Activated T-helper 1 cell treated with anti-CD3 and anti-CD28 coated beads, Interleukin-12 subunit alpha, Interleukin-12 subunit beta, Interleukin-2, Interleukin-4 antibody, amounts not matched to agents 30 ng/mL and 10 ng/mL and 1 ng/mL, durations not matched to agents 14 hours and 24 hours and 36 hours (primary cell): ENCODE measurements around the gene SUN3. TPM values are rescaled to one million over a fixed set of nuclear protein-coding genes. Genes with fewer than 3 reads are reported as not detected.

Experiments
- DNase-seq: peaks from one replicate; pipeline ENCODE4 v3.0.0; 2021; ENCODE audit warnings: low spot score
- H3K27ac Mint-ChIP-seq: one replicate; pipeline ENCODE4 v1.8.0; 2021; ENCODE audit warnings: mild to moderate bottlenecking, mixed read lengths
- H3K27me3 Mint-ChIP-seq: one replicate; pipeline ENCODE4 v1.8.0; 2022; ENCODE audit warnings: mild to moderate bottlenecking, moderate library complexity, mixed read lengths; ENCODE audit not compliant: insufficient read depth
- H3K36me3 Mint-ChIP-seq: one replicate; pipeline ENCODE4 v1.8.0; 2021; ENCODE audit warnings: low read depth, mixed read lengths
- H3K4me1 Mint-ChIP-seq: one replicate; pipeline ENCODE4 v1.8.0; 2021; ENCODE audit warnings: low read depth, mixed read lengths
- H3K4me3 Mint-ChIP-seq: one replicate; pipeline ENCODE4 v1.8.0; 2021; ENCODE audit warnings: mild to moderate bottlenecking, moderate library complexity, mixed read lengths
- H3K9me3 Mint-ChIP-seq: one replicate; pipeline ENCODE4 v1.8.0; 2021; ENCODE audit warnings: mixed read lengths
- intact Hi-C: fragments of 100-400 bp; cut with micrococcal nuclease; formaldehyde crosslinking; loops from one replicate; pipeline ENCODE4 v1.15.1; 2024
- total RNA-seq: library from RNA; stranded (reverse); gene quantifications from 2 replicates; pipeline ENCODE4 v1.2.3, GENCODE V29; 2022

SUN3 gene
- total RNA-seq, 1 donor from 2014 or later, result not detected

DNA sequence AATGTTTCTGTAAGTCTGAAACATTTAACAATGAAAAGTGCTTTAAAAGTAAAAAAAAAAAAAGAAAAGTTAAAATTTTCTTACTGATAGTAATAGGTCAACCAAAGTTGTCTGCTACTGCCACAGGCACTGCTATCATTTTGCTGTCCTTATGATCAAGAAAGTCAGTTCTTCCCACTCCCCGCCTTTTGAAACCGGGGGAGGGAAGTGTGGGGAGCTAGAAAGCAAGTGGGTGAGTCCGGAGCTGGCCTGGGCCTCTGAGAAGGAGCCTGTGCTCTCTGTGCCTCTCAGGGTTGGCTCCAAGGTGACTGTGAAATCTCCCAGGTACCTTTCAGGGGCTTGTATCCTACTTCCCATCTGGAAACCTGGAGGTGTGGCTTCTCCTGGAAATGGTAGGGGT lies 13.7 kb upstream of the SUN3 start:
- intact Hi-C loops, result no loop called here

DNA sequence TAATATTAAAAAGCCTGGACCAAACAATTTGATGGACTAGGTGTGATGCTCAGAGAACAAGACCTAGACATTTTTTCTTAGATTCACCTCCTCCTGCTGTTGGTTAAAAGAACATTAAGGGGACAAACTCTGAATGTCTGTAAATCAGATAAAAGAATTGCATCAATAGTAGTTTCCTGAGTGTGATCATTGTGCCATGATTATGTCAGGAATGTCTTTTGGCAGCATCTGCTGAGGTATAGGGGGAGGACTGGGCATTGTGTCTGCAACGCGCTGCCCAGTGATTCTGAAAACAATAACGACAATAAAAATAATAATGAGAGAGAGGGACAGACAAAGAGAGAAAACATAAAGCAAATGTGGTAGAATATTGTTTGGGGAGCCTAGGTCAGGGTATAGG lies 13.3 kb upstream of the SUN3 start:
- DNase-seq, result no peak
- Mint-ChIP-seq H3K27ac (no peak overlapping the region), H3K4me1 (peaks cover 49% of the 10 kb centered on the region), H3K9me3 (no peaks in the 10 kb centered on the region), H3K4me3 (no peak overlapping the region), H3K36me3 (no peaks in the 10 kb centered on the region), H3K27me3 (peaks cover 16% of the 10 kb centered on the region)
- intact Hi-C loops, result no loop called here

More for the DNA sequence above, 13.7 kb upstream of the SUN3 start:
- Mint-ChIP-seq H3K4me1 (peaks cover 49% of the 10 kb centered on the region), H3K27me3 (peaks cover 13% of the 10 kb centered on the region), H3K9me3 (no peaks in the 10 kb centered on the region), H3K27ac (no peak overlapping the region), H3K36me3 (no peaks in the 10 kb centered on the region), H3K4me3 (no peak overlapping the region)
- DNase-seq, result no peak

DNA sequence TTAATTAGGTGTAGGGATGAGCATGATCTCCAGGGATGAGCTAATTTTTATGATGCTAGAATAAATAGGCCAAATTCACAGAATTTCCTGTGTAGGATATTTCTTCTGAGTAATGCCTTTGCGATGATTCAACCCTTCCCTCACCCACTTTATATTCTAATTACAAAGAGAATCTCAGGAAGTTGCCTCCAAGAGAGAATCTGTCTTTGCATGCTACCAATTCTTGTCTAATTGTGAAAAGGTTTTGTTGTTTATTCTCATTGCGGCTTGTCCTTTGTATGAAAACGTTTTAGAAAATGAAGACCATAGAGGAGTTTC lies 12.7 kb upstream of the SUN3 start:
- H3K4me1 Mint-ChIP-seq, result peaks cover 48% of the 10 kb centered on the region
- DNase-seq, result no peak
- H3K27me3 Mint-ChIP-seq, result peaks cover 22% of the 10 kb centered on the region
- no peaks in the 10 kb centered on the region for H3K9me3 Mint-ChIP-seq
- H3K36me3 Mint-ChIP-seq, result no peaks in the 10 kb centered on the region
- intact Hi-C loops, result loop anchor here (1.0 kb wide), 1 partner anchor 44 kb away; no protein-coding TSS in a partner anchor
- peak overlapping the region; percentile 36 for H3K27ac Mint-ChIP-seq
- no peak overlapping the region for H3K4me3 Mint-ChIP-seq

DNA sequence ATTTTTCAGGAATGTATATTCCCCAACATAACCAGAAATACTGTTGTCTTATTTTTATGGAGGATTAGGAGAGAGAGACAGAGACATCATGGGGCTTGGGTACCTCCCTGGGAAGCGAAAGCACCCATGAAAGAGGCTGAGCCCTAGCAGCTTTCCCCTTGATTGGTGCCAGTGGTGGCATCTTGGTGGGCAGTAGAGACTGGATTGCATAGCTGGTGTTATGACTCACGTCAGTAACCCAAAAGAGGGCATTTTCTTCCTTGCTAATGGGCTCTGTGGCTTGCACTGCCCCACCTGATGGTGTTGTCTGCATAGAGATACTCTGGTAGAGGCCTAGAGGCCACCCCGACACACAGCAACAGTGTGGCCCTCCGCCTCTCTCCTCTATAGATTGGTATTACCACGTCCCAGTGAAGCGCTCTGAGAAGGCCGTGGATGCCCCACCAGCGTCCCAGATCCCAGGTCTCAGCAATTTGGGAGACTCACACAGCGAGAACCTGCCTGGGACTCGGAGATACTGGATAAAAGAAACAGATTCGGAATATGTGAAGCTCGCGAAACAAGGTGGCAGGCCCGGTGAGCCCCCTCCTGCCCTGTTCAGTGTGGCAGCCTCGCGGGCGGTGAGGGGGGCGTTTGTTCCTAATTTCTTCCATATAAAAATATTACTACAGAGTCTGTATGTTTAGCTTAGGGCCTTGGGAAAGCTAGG lies 12.2 kb upstream of the SUN3 start:
- Mint-ChIP-seq H3K27ac (no peak overlapping the region), H3K36me3 (no peaks in the 10 kb centered on the region), H3K9me3 (no peaks in the 10 kb centered on the region), H3K4me1 (peaks cover 45% of the 10 kb centered on the region), H3K4me3 (peak overlapping the region; percentile 8), H3K27me3 (peaks cover 23% of the 10 kb centered on the region)
- intact Hi-C loops, result loop anchor here (1.0 kb wide), 1 partner anchor 44 kb away; no protein-coding TSS in a partner anchor
- no peak for DNase-seq

DNA sequence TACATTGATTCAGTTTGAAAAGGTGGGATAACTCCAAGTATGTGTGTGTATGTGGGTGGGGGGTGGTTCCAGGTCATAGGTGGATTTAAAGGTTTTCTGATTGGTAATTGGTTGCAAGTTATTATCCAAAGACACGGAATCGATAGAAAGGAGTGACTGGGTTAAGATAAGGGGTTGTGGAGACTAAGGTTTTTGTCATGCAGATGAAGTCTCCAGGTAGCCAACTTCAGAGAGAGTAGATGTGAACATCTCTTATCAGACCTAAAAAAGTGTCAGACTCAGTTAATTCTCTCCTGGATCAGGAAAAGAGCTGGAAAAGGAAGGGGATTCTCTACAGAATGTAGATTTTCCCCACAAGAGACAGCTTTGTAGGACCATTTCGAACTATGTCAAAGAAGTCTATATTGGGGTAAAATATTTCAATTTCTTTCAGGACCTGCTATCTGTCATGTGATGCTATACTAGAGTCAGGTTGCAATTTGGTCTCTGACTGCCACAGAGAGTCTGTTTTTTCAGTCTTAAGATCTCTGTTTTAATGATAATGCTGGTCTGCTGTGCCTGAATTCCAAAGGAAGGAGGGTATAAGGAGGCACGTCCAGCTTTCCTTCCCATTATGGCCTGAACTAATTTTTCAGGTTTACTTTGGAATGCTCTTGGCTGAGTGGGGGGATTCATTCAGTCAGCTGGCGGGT lies 10.1 kb upstream of the SUN3 start:
- H3K27me3 Mint-ChIP-seq, result peaks cover 38% of the 10 kb centered on the region
- intact Hi-C loops, result no loop called here
- H3K4me1 Mint-ChIP-seq, result peaks cover 37% of the 10 kb centered on the region
- no peak overlapping the region for H3K27ac Mint-ChIP-seq
- H3K4me3 Mint-ChIP-seq, result no peak overlapping the region
- H3K9me3 Mint-ChIP-seq, result no peaks in the 10 kb centered on the region
- no peaks in the 10 kb centered on the region for H3K36me3 Mint-ChIP-seq
- DNase-seq, result no peak

DNA sequence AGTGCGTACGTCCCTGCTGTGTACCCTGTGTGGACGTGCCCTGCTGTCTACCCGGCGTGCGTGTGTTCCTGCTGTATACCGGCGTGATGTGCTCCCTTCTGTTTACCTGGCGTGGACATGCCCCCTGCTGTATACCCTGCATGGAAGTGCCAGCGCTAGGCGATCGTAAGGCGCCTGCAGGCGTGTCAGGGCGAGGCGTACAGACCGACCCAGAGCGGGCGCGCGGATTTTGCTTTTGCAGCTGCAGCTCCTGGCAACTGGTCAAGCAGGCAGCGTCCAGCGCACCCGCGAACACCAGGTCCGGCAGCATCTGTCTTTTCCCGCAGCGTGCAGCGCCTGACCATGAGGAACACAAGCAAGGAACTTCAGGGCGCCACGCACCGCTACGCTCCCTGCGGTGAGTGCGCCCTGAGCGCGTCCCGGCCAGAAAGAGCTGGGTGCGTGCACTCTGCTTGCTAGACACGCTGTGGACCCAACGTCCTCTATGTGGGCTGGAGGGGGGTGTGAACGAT lies 7.1 kb upstream of the SUN3 start:
- Mint-ChIP-seq H3K9me3 (no peaks in the 10 kb centered on the region), H3K36me3 (no peaks in the 10 kb centered on the region), H3K4me1 (peaks cover 17% of the 10 kb centered on the region), H3K27me3 (peaks cover 52% of the 10 kb centered on the region), H3K4me3 (peak overlapping the region; percentile 81), H3K27ac (peak overlapping the region; percentile 70)
- DNase-seq, result no peak
- intact Hi-C loops, result loop anchor here (1.0 to 2.0 kb wide), 5 partner anchors 45 to 74 kb away; partner anchors contain the start of gene HUS1

DNA sequence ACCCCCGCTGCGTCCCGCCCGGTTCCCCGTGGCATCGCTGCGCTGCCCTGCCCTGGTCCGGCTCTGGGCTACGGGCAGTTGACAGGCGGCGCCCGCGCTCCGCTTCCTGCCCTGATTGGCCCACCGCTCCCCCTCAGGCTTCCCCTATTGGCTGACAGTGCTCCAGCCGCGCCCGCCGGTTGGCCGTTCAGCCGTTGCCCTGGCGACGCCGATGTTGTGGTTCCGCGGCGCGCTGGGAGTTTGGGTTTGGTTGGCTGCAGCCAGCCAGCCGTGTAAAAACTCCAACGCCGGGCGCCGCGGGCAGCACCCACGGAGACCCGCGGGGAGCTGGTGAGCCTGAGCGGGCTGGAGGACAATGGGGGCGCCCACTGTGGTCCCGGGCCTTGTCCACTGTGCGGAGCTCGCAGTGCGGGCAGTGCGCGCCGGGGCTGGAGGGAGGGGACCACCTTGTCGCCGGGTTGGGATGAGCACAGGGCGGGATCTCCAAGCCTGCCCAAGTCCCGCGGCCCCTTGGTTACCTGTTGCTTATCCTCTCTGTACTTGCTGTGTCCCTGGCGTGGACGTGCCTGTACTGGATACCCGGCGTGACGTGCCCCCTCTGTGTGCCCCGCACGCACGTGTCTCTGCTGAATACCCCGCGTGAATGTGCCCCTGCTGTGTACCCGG lies 6.5 kb upstream of the SUN3 start, which contains the start of gene C7orf57:
C7orf57 (plus strand) TSS at position 243 of the 666 bp plus-strand sequence. CDS start 766 bp downstream, outside the sequence.
- intact Hi-C loops, result loop anchor here (1.0 to 2.0 kb wide), 5 partner anchors 44 to 75 kb away; partner anchors contain the start of gene HUS1
- H3K4me3 Mint-ChIP-seq, result peak within 1 kb of the TSS; percentile 81

DNA sequence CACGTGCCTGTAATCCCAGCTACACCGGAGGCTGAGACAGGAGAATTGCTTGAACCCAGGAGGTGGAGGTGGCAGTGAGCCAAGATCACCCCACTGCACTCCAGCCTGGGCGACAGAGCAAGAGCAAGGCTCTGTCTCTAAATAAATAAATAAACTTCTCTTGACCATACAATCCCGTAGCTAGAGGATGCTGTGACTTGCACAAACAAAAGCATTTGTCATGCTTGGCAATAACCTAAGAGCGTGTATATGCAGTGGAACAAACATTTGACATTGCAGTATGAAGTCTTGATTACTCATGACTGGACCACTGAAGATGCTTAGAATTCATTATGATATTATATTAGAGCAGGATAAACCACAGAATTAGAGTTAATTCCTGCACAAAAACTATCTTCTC lies 5.0 kb upstream of the SUN3 start:
- no peaks in the 10 kb centered on the region for H3K36me3 Mint-ChIP-seq
- no peak overlapping the region for H3K27ac Mint-ChIP-seq
- no peaks in the 10 kb centered on the region for H3K9me3 Mint-ChIP-seq
- peaks cover 65% of the 10 kb centered on the region for H3K27me3 Mint-ChIP-seq
- DNase-seq, result no peak
- intact Hi-C loops, result loop anchor here (2.0 kb wide), 1 partner anchor 63 kb away; no protein-coding TSS in a partner anchor
- no peak overlapping the region for H3K4me3 Mint-ChIP-seq
- peaks cover 7% of the 10 kb centered on the region for H3K4me1 Mint-ChIP-seq

More for the DNA sequence above, 6.5 kb upstream of the SUN3 start, which contains the start of gene C7orf57:
- Mint-ChIP-seq H3K36me3 (no peaks in the 10 kb centered on the region), H3K27me3 (peaks cover 53% of the 10 kb centered on the region), H3K9me3 (no peaks in the 10 kb centered on the region), H3K27ac (peak within 1 kb of the TSS; percentile 72), H3K4me1 (peaks cover 11% of the 10 kb centered on the region)
- DNase-seq, result peak; percentile 87

DNA sequence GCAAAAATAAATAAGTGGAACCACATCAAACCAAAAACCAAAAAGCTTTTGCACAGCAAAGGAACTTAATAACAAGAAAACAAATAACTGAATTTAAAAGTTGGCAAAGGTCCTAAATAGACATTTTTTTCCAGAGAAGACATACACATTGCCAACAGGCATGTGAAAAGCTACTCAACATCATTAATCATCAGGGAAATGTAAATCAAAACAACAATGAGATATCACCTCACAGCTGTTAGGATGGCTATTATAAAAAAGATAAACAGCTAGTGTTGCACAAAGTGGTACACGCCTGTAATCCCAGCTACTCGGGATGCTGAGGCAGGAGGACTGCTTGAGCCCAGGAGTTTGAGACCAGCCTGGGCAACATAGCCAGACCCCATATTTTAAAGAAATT lies 2.2 kb upstream of the SUN3 start:
- H3K27ac Mint-ChIP-seq, result no peak overlapping the region
- H3K27me3 Mint-ChIP-seq, result peaks cover 58% of the 10 kb centered on the region
- no peaks in the 10 kb centered on the region for H3K9me3 Mint-ChIP-seq
- peaks cover 5% of the 10 kb centered on the region for H3K4me1 Mint-ChIP-seq
- no peaks in the 10 kb centered on the region for H3K36me3 Mint-ChIP-seq
- no peak overlapping the region for H3K4me3 Mint-ChIP-seq
- intact Hi-C loops, result no loop called here
- DNase-seq, result no peak

DNA sequence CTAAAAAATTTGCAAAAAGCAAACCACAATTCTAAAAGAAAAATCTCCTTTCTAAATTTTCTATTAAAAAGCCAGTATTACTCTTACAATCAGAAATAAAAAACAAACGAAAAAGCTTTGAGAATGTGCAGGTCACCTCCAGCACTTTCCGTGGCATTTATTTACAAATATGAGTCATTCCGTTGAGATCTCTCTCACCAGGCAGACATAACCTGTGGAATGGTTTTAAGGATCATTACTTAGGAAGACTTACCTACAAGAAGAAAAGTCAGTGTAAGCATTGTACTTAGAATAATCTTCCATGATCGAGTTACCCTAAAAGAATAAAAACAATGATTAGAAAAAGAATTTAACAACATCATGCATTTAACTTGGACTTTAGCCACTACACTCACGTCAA lies 3.3 kb downstream of the SUN3 start:
- intact Hi-C loops, result no loop called here
- no peaks in the 10 kb centered on the region for H3K4me1 Mint-ChIP-seq
- H3K9me3 Mint-ChIP-seq, result peaks cover 16% of the 10 kb centered on the region

DNA sequence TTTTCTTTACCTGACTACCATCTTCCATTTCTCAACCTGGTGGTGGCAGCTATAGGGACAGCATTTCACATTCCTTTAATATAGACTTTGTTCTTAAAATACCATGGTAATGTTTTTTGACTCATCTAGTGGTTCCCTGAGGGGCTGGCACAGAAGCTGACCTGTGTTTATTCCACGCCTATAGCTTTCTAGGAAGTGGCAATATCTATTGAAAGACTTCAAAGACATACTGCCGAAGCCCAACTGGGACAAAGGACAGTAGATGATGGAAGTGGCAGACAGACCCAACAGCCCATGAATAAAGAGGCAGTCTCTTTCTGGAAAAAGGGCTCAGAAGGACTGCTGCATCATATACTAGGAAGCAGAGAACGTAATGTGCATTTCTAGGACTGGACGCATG lies 11.2 kb downstream of the SUN3 start:
- H3K27ac Mint-ChIP-seq, result no peak overlapping the region
- peaks cover 22% of the 10 kb centered on the region for H3K27me3 Mint-ChIP-seq
- DNase-seq, result no peak
- H3K4me3 Mint-ChIP-seq, result no peak overlapping the region
- intact Hi-C loops, result no loop called here
- H3K36me3 Mint-ChIP-seq, result no peaks in the 10 kb centered on the region
- H3K9me3 Mint-ChIP-seq, result peaks cover 3% of the 10 kb centered on the region
- no peaks in the 10 kb centered on the region for H3K4me1 Mint-ChIP-seq

More for the DNA sequence above, 3.3 kb downstream of the SUN3 start:
- DNase-seq, result no peak
- Mint-ChIP-seq H3K27me3 (peaks cover 53% of the 10 kb centered on the region), H3K36me3 (no peaks in the 10 kb centered on the region), H3K4me3 (no peak overlapping the region), H3K27ac (no peak overlapping the region)

DNA sequence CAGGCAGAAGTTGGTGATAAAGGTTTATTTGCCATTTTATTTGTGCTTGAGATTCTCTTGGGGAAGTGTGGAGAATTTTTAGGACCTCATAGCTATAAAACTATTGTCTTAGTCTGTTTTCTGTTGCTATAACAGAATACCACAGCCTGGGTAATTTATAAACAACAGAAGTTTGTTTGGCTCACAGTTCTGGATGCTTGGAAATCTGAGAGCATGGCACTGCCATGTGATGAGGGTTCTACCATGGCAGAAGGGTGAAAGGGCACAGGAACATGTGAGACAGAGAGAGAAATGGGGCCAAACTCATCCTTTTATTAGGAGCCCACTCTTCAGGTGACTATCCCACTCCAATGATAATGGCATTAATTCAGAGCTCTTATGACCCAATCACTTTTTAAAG lies 12.3 kb downstream of the SUN3 start:
- no peak for DNase-seq
- H3K27ac Mint-ChIP-seq, result no peak overlapping the region
- no peaks in the 10 kb centered on the region for H3K36me3 Mint-ChIP-seq
- H3K9me3 Mint-ChIP-seq, result no peaks in the 10 kb centered on the region
- H3K4me1 Mint-ChIP-seq, result no peaks in the 10 kb centered on the region
- intact Hi-C loops, result no loop called here
- no peak overlapping the region for H3K4me3 Mint-ChIP-seq
- H3K27me3 Mint-ChIP-seq, result peaks cover 19% of the 10 kb centered on the region
